Left renal cortex interstitium (tissue), 4 donors: Measurements from ENCODE around the gene FOXO1. TPM values are rescaled to one million over a fixed set of nuclear protein-coding genes. Genes with fewer than 3 reads are reported as not detected.

Experiments
- DNase-seq, 4 donors: peaks; one replicate each; pipeline ENCODE4 v3.0.0-alpha.2; 2013; ENCODE audit warnings: low read depth in 4 of 4, low spot score in 2 of 4, missing footprints in 1 of 4
- polyA plus RNA-seq, 4 donors: library from polyadenylated mRNA; unstranded; fragments of 120-200 nt; gene quantifications; one replicate each; pipeline ENCODE4 v1.2.1, GENCODE V29; 2013; ENCODE audit not compliant: insufficient read length in 4 of 4

The FOXO1 gene
- polyA plus RNA-seq, 4 donors = 13.9 to 18.0 (median 14.6) TPM

GRCh38 chr13:40552895-40553294 is 113.5 kb downstream of the FOXO1 start:
- no peak for DNase-seq

GRCh38 chr13:40550130-40550529 is 116.3 kb downstream of the FOXO1 start:
- DNase-seq = no peak

GRCh38 chr13:40549500-40550094 is 116.8 kb downstream of the FOXO1 start:
- no peak for DNase-seq

- DNase-seq = no peak
Measured at GRCh38 chr13:40547591-40548315, 118.7 kb downstream of the FOXO1 start.

GRCh38 chr13:40546047-40546446 is 120.4 kb downstream of the FOXO1 start:
- DNase-seq = no peak

- no peak for DNase-seq
Measured at GRCh38 chr13:40540328-40541044, 126.0 kb downstream of the FOXO1 start.

- no peak for DNase-seq
Measured at GRCh38 chr13:40539576-40540327, 126.7 kb downstream of the FOXO1 start.

- DNase-seq = no peak
Measured at GRCh38 chr13:40537146-40537895, 129.1 kb downstream of the FOXO1 start.

GRCh38 chr13:40536443-40537113 is 129.9 kb downstream of the FOXO1 start:
- DNase-seq = no peak

- DNase-seq = no peak
Measured at GRCh38 chr13:40535345-40535836, 131.1 kb downstream of the FOXO1 start.

- no peak for DNase-seq
Measured at GRCh38 chr13:40534456-40534855, 132.0 kb downstream of the FOXO1 start.

- no peak for DNase-seq
Measured at GRCh38 chr13:40533072-40533471, 133.4 kb downstream of the FOXO1 start.

GRCh38 chr13:40530961-40531360 is 135.5 kb downstream of the FOXO1 start:
- no peak for DNase-seq

GRCh38 chr13:40528881-40529280 is 137.6 kb downstream of the FOXO1 start:
- no peak for DNase-seq

GRCh38 chr13:40527914-40528313 is 138.5 kb downstream of the FOXO1 start:
- DNase-seq = no peak

- DNase-seq = no peak
Measured at GRCh38 chr13:40522282-40522681, 144.2 kb downstream of the FOXO1 start.

- no peak for DNase-seq
Measured at GRCh38 chr13:40520916-40521315, 145.5 kb downstream of the FOXO1 start.

GRCh38 chr13:40519637-40520036 is 146.8 kb downstream of the FOXO1 start:
- no peak for DNase-seq

- DNase-seq = no peak
Measured at GRCh38 chr13:40518481-40518882, 148.0 kb downstream of the FOXO1 start.
